Esophagus squamous epithelium (tissue), 4 donors: Measurements from ENCODE around the gene CPNE4.

Source experiments
- POLR2A ChIP-seq, 4 donors: fragments of 450-650 bp; IDR thresholded peaks; one replicate each; pipeline ENCODE4 v1.6.1; 2017; ENCODE audit warnings: antibody characterized with exemption in 4 of 4, mild to moderate bottlenecking in 4 of 4, moderate library complexity in 3 of 4
- TF ChIP-seq, protein P1 (sequence below), 6 experiments: fragments of 450-650 bp in 4 of 6; fragments of 200-600 bp in 2 of 6; sonication (generic) in 2 of 6; IDR thresholded peaks; one replicate each; pipeline ENCODE4 v1.5.1; 2016 to 2019; ENCODE audit warnings: antibody characterized with exemption in 6 of 6, mild to moderate bottlenecking in 4 of 6, moderate library complexity in 4 of 6

DNA sequence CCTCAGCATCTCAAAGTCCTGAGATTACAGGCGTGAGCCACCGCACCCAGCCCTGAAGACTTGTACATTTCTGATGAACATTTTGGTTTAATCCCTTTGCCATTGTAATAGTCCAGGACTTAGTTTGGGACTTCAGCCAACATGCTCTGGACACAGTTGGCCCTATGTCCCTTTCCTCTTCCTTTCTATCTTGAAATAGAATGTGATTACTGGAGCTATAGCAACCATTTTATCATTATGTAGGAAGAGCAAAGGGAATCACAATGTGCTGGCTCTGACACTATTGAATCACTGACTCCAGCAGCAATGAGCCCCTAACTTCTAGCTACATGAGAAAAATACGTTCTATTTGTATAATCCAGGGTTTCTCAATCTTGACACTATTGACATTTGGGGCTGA, 497.3 kb downstream of the CPNE4 start:
- TF ChIP-seq, protein P1, sequence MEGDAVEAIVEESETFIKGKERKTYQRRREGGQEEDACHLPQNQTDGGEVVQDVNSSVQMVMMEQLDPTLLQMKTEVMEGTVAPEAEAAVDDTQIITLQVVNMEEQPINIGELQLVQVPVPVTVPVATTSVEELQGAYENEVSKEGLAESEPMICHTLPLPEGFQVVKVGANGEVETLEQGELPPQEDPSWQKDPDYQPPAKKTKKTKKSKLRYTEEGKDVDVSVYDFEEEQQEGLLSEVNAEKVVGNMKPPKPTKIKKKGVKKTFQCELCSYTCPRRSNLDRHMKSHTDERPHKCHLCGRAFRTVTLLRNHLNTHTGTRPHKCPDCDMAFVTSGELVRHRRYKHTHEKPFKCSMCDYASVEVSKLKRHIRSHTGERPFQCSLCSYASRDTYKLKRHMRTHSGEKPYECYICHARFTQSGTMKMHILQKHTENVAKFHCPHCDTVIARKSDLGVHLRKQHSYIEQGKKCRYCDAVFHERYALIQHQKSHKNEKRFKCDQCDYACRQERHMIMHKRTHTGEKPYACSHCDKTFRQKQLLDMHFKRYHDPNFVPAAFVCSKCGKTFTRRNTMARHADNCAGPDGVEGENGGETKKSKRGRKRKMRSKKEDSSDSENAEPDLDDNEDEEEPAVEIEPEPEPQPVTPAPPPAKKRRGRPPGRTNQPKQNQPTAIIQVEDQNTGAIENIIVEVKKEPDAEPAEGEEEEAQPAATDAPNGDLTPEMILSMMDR (IDR thresholded peaks at IDR 0.05) = no peak
- no peak for TF ChIP-seq POLR2A (IDR thresholded peaks at IDR 0.05)
